HG02678 (cell line): Measurements from ENCODE around the gene DYNC1I1.
A peak's percentile ranks its signal among the peaks of the same experiment; 100 is the strongest.

Experiments used
- ATAC-seq: cut with Tn5 transposase; IDR thresholded peaks from one replicate; pipeline ENCODE4 v1.9.1; 2021; ENCODE audit warnings: mild to moderate bottlenecking, moderate library complexity; ENCODE audit not compliant: unreplicated experiment

The DYNC1I1 gene

GRCh38 chr7:95788884-95789283 is 16.5 kb downstream of the DYNC1I1 start:
- no peak for ATAC-seq

GRCh38 chr7:95793658-95794057 is 21.3 kb downstream of the DYNC1I1 start:
- ATAC-seq = no peak

- ATAC-seq = no peak
Measured at GRCh38 chr7:95794917-95795515, 22.7 kb downstream of the DYNC1I1 start.

- ATAC-seq = no peak
Measured at GRCh38 chr7:95796617-95797016, 24.3 kb downstream of the DYNC1I1 start.

- no peak for ATAC-seq
Measured at GRCh38 chr7:95798401-95798930, 26.1 kb downstream of the DYNC1I1 start.

- ATAC-seq = no peak
Measured at GRCh38 chr7:95800787-95801186, 28.4 kb downstream of the DYNC1I1 start.

- no peak for ATAC-seq
Measured at GRCh38 chr7:95802270-95802669, 29.9 kb downstream of the DYNC1I1 start.

GRCh38 chr7:95804052-95804451 is 31.7 kb downstream of the DYNC1I1 start:
- ATAC-seq = no peak

- ATAC-seq = no peak
Measured at GRCh38 chr7:95805909-95806308, 33.6 kb downstream of the DYNC1I1 start.

GRCh38 chr7:95808396-95808795 is 36.0 kb downstream of the DYNC1I1 start:
- no peak for ATAC-seq

GRCh38 chr7:95811846-95812445 is 39.6 kb downstream of the DYNC1I1 start:
- no peak for ATAC-seq

- no peak for ATAC-seq
Measured at GRCh38 chr7:95814721-95815120, 42.4 kb downstream of the DYNC1I1 start.

- ATAC-seq = no peak
Measured at GRCh38 chr7:95817866-95818640, 45.7 kb downstream of the DYNC1I1 start.

- no peak for ATAC-seq
Measured at GRCh38 chr7:95820778-95821177, 48.4 kb downstream of the DYNC1I1 start.

- no peak for ATAC-seq
Measured at GRCh38 chr7:95822717-95823116, 50.4 kb downstream of the DYNC1I1 start.

GRCh38 chr7:95824616-95825015 is 52.3 kb downstream of the DYNC1I1 start:
- no peak for ATAC-seq

- ATAC-seq = no peak
Measured at GRCh38 chr7:95828824-95829790, 56.8 kb downstream of the DYNC1I1 start.

GRCh38 chr7:95840953-95841950 is 68.9 kb downstream of the DYNC1I1 start:
- ATAC-seq = peak; percentile 86

- no peak for ATAC-seq
Measured at GRCh38 chr7:95843286-95843685, 70.9 kb downstream of the DYNC1I1 start.

- no peak for ATAC-seq
Measured at GRCh38 chr7:95845007-95845406, 72.7 kb downstream of the DYNC1I1 start.
